Activated T-helper 1 cell treated with anti-CD3 and anti-CD28 coated beads, Interleukin-12 subunit alpha, Interleukin-12 subunit beta, Interleukin-2, Interleukin-4 antibody, amounts not matched to agents 30 ng/mL and 10 ng/mL and 1 ng/mL, durations not matched to agents 14 hours and 24 hours and 36 hours (primary cell): ENCODE measurements around the gene ARHGAP4. TPM values are rescaled to one million over a fixed set of nuclear protein-coding genes. Genes with fewer than 3 reads are reported as not detected.
A peak's percentile ranks its signal among the peaks of the same experiment; 100 is the strongest.

Experiments used
- DNase-seq: peaks from one replicate; pipeline ENCODE4 v3.0.0; 2021; ENCODE audit warnings: low spot score
- H3K27ac Mint-ChIP-seq: one replicate; pipeline ENCODE4 v1.8.0; 2021; ENCODE audit warnings: mild to moderate bottlenecking, mixed read lengths
- H3K27me3 Mint-ChIP-seq: one replicate; pipeline ENCODE4 v1.8.0; 2022; ENCODE audit warnings: mild to moderate bottlenecking, moderate library complexity, mixed read lengths; ENCODE audit not compliant: insufficient read depth
- H3K36me3 Mint-ChIP-seq: one replicate; pipeline ENCODE4 v1.8.0; 2021; ENCODE audit warnings: low read depth, mixed read lengths
- H3K4me1 Mint-ChIP-seq: one replicate; pipeline ENCODE4 v1.8.0; 2021; ENCODE audit warnings: low read depth, mixed read lengths
- H3K4me3 Mint-ChIP-seq: one replicate; pipeline ENCODE4 v1.8.0; 2021; ENCODE audit warnings: mild to moderate bottlenecking, moderate library complexity, mixed read lengths
- H3K9me3 Mint-ChIP-seq: one replicate; pipeline ENCODE4 v1.8.0; 2021; ENCODE audit warnings: mixed read lengths
- intact Hi-C: fragments of 100-400 bp; cut with micrococcal nuclease; formaldehyde crosslinking; loops from one replicate; pipeline ENCODE4 v1.15.1; 2024
- total RNA-seq: library from RNA; stranded (reverse); gene quantifications from 2 replicates; pipeline ENCODE4 v1.2.3, GENCODE V29; 2022

The ARHGAP4 gene
- total RNA-seq, 1 donor from 2014 or later = 128 TPM

GRCh38 chrX:153934148-153934761 is 8.2 kb upstream of the ARHGAP4 start:
- DNase-seq = no peak
- intact Hi-C loops = no loop called here
- Mint-ChIP-seq H3K4me1 (peaks cover 10% of the 10 kb centered on the region), H3K27me3 (no peaks in the 10 kb centered on the region), H3K4me3 (peak overlapping the region; percentile 88), H3K27ac (peak overlapping the region; percentile 67), H3K36me3 (peaks cover 5% of the 10 kb centered on the region), H3K9me3 (no peaks in the 10 kb centered on the region)

- Mint-ChIP-seq H3K27me3 (no peaks in the 10 kb centered on the region), H3K36me3 (peaks cover 5% of the 10 kb centered on the region), H3K4me1 (peaks cover 15% of the 10 kb centered on the region), H3K27ac (peak overlapping the region; percentile 48), H3K4me3 (peak overlapping the region; percentile 88), H3K9me3 (no peaks in the 10 kb centered on the region)
- DNase-seq = no peak
- intact Hi-C loops = no loop called here
Measured at GRCh38 chrX:153933748-153934147, 7.7 kb upstream of the ARHGAP4 start.

GRCh38 chrX:153932220-153932915 is 6.3 kb upstream of the ARHGAP4 start:
- Mint-ChIP-seq H3K27me3 (no peaks in the 10 kb centered on the region), H3K27ac (no peak overlapping the region), H3K4me3 (peak overlapping the region; percentile 88), H3K36me3 (peaks cover 7% of the 10 kb centered on the region), H3K4me1 (peaks cover 15% of the 10 kb centered on the region), H3K9me3 (no peaks in the 10 kb centered on the region)
- no peak for DNase-seq
- intact Hi-C loops = no loop called here

DNA sequence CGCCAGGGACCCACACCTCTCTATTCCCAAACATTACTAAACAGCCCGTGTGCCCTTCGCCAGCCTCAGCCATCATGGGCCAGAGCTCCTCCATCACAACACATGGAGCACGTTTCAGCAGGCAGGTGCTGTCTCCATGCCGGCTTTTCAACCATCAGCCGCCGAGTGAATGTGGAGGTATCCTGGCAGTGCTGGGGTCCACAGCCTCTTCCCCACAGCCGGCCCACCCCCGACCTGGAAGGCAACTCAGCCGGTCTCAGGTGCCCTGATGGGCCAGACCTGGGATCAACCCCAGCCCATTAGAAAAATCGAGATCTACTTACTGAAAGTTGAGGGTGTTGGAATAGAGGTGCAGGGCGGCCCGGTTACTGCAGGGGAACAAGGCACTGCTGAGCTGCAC is 5.7 kb upstream of the ARHGAP4 start:
- no peaks in the 10 kb centered on the region for H3K27me3 Mint-ChIP-seq
- H3K27ac Mint-ChIP-seq = no peak overlapping the region
- H3K36me3 Mint-ChIP-seq = peaks cover 7% of the 10 kb centered on the region
- intact Hi-C loops = no loop called here
- no peak overlapping the region for H3K4me3 Mint-ChIP-seq
- DNase-seq = no peak
- H3K9me3 Mint-ChIP-seq = no peaks in the 10 kb centered on the region
- H3K4me1 Mint-ChIP-seq = peaks cover 15% of the 10 kb centered on the region

- no peak for DNase-seq
- peak overlapping the region; percentile 19 for H3K4me3 Mint-ChIP-seq
- intact Hi-C loops = no loop called here
Measured at GRCh38 chrX:153931151-153931550, 5.1 kb upstream of the ARHGAP4 start.

DNA sequence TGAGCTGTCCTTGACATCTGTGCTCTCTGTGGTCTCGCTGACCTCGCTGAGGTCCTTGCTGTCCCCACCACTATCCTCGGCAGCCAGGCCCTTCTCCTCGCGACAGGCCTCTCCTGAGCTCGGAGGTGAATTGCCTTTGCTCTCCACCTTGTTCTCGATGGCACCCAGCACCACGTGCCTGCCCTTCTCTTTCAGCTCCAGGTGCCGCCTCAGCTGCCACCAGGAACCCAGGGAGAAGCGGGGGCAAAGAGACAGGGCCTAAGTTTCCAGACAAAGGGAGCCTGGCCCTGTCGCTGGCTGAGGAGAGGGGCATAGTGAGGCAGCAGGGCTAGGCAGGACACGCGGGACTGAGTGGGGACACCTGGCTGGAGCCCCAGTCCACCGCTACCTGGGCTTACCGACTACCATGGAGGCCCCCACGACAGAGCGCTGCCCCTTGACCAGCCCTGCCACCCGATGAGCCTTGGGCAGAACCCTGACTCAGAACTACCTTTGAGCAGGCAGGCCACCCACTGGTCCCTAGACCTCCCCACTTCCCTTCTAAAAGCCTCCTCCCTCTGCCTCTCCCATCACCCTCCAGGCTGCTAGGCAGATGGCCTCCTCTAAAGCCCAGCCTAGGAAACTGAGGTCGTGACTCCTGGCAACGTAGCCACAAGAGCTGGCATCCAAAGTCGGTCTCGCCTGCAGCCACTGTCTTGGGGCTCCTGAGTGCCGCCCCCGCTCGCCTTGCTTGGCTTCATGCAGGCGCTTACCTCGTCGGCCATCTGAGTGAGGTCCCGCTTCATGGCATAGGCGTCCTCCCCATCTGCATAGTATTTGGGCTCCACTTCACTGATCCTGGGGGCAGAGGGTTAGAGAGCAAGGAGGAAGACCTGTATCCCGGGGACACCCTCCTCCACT is 4.2 kb upstream of the ARHGAP4 start:
- Mint-ChIP-seq H3K36me3 (peaks cover 7% of the 10 kb centered on the region), H3K27ac (peak overlapping the region; percentile 23)
- intact Hi-C loops = no loop called here

More at GRCh38 chrX:153931151-153931550, 5.1 kb upstream of the ARHGAP4 start:
- Mint-ChIP-seq H3K36me3 (peaks cover 7% of the 10 kb centered on the region), H3K4me1 (peaks cover 15% of the 10 kb centered on the region), H3K27ac (no peak overlapping the region), H3K27me3 (no peaks in the 10 kb centered on the region), H3K9me3 (no peaks in the 10 kb centered on the region)

GRCh38 chrX:153929576-153929975 is 3.5 kb upstream of the ARHGAP4 start:
- intact Hi-C loops = loop anchor here (2.0 to 10.0 kb wide), 4 partner anchors 167 to 548 kb away; partner anchors contain the start of genes LAGE3, PLXNB3 and RPL10
- peaks cover 24% of the 10 kb centered on the region for H3K4me1 Mint-ChIP-seq
- no peaks in the 10 kb centered on the region for H3K9me3 Mint-ChIP-seq
- H3K27me3 Mint-ChIP-seq = no peaks in the 10 kb centered on the region
- peaks cover 7% of the 10 kb centered on the region for H3K36me3 Mint-ChIP-seq
- H3K27ac Mint-ChIP-seq = peak overlapping the region; percentile 37
- H3K4me3 Mint-ChIP-seq = no peak overlapping the region
- DNase-seq = no peak

More for the DNA sequence above, 4.2 kb upstream of the ARHGAP4 start:
- Mint-ChIP-seq H3K9me3 (no peaks in the 10 kb centered on the region), H3K4me3 (no peak overlapping the region), H3K27me3 (no peaks in the 10 kb centered on the region), H3K4me1 (peaks cover 20% of the 10 kb centered on the region)
- DNase-seq = no peak

DNA sequence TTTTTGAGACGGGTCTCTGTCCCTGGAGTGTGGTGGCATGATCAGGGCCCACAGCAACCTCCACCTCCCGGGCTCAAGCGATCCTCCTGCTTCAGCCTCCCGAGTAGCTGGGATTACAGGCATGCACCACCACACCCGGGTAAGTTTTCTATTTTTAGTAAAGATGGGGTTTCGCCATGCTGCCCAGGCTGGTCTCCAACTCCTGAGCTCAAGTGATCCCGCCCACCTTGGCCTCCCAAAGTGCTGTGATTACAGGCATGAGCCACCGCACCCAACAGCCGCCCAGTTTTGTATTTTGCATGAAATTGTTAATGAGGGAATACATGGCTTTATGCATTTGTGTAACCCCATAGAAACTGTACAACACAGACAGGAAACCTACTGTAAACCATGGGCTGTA is 2.8 kb upstream of the ARHGAP4 start:
- no peak for DNase-seq
- H3K27me3 Mint-ChIP-seq = no peaks in the 10 kb centered on the region

GRCh38 chrX:153927922-153928760 is 2.1 kb upstream of the ARHGAP4 start:
- Mint-ChIP-seq H3K9me3 (no peaks in the 10 kb centered on the region), H3K36me3 (peaks cover 9% of the 10 kb centered on the region), H3K27ac (peak overlapping the region; percentile 97), H3K4me1 (peaks cover 24% of the 10 kb centered on the region), H3K4me3 (peak overlapping the region; percentile 91), H3K27me3 (no peaks in the 10 kb centered on the region)
- intact Hi-C loops = loop anchor here (1.0 to 10.0 kb wide), 8 partner anchors 43 to 549 kb away; partner anchors contain the start of genes ABCD1, BCAP31, CCNQ and HCFC1
- peak; percentile 91 for DNase-seq

More for the DNA sequence above, 2.8 kb upstream of the ARHGAP4 start:
- Mint-ChIP-seq H3K9me3 (no peaks in the 10 kb centered on the region), H3K27ac (peak overlapping the region; percentile 37), H3K4me1 (peaks cover 27% of the 10 kb centered on the region), H3K4me3 (peak overlapping the region; percentile 87), H3K36me3 (peaks cover 9% of the 10 kb centered on the region)
- intact Hi-C loops = loop anchor here (1.0 to 10.0 kb wide), 7 partner anchors 42 to 548 kb away; partner anchors contain the start of genes CCNQ, HCFC1, IDH3G and LAGE3

GRCh38 chrX:153927672-153927921 is 1.5 kb upstream of the ARHGAP4 start:
- no peak for DNase-seq
- H3K4me1 Mint-ChIP-seq = peaks cover 27% of the 10 kb centered on the region
- no peaks in the 10 kb centered on the region for H3K27me3 Mint-ChIP-seq
- peak overlapping the region; percentile 91 for H3K4me3 Mint-ChIP-seq
- H3K27ac Mint-ChIP-seq = peak overlapping the region; percentile 97
- peaks cover 9% of the 10 kb centered on the region for H3K36me3 Mint-ChIP-seq
- intact Hi-C loops = loop anchor here (2.0 to 10.0 kb wide), 4 partner anchors 165 to 550 kb away; partner anchors contain the start of genes ABCD1, BCAP31, LAGE3 and PLXNB3
- H3K9me3 Mint-ChIP-seq = no peaks in the 10 kb centered on the region

DNA sequence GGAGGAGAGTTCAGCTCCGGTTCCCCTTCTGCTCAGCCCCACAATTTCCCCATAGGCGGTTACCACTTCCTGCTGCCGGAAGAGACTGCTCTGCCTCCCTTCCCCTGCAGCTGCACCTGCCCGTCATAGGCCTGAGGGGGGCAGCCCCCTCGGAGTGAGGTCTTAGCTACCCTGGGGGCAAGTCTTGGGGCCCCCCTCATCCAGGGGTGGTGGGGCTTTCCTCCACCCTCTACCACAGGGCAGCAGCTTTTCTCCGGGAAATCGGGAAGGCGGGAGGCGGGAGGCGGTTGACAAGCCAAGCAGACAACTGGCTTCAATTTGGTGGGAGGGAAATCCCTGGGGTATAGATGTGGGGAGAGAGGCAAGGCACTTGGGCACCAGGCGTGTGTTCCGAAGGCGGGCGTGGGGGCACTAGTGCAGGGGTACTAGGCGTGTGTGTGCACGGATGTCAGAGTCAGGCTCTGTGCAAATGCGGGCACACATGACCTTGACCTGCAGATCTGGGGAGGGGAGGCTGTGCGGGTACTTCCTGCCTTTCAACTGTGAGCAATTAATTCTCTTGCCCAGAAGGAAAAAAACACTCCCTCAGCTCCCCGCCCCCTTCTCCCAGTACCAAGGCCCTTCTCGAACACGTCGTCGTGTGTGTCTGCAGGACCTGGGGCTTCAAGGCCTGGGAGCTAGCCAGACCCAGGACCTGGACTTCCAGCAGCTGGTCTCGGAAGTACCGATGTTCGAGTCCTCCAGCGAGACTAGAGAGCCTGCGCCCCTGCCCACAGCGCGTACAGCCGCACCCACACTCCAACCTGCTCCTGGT is 1.0 kb upstream of the ARHGAP4 start:
- Mint-ChIP-seq H3K9me3 (no peaks in the 10 kb centered on the region), H3K27ac (peak overlapping the region; percentile 97), H3K36me3 (peaks cover 10% of the 10 kb centered on the region), H3K4me1 (peaks cover 33% of the 10 kb centered on the region), H3K4me3 (peak overlapping the region; percentile 91), H3K27me3 (no peaks in the 10 kb centered on the region)
- DNase-seq = peak; percentile 71
- intact Hi-C loops = loop anchor here (1.0 to 10.0 kb wide), 8 partner anchors 8 to 550 kb away; partner anchors contain the start of genes ABCD1, BCAP31, IRAK1 and LAGE3
